OCI-LY7 (cell line): ENCODE measurements around the gene TMEM53.

Experiments
- EZH2phosphoT487 ChIP-seq: fragments of 200-600 bp; sonication (generic); IDR thresholded peaks from 2 replicates; pipeline ENCODE4 v1.6.1; 2018; ENCODE audit warnings: low read depth, borderline replicate concordance, mild to moderate bottlenecking, mixed run types, antibody characterized with exemption, low read length, moderate library complexity, mixed read lengths
- TF ChIP-seq, protein P1 (sequence below): fragments of 200-600 bp; sonication (generic); conservative IDR thresholded peaks from 2 replicates; pipeline ENCODE4 v1.5.1; 2014; ENCODE audit warnings: mild to moderate bottlenecking, antibody characterized with exemption, low read length, moderate library complexity, mixed read lengths

DNA sequence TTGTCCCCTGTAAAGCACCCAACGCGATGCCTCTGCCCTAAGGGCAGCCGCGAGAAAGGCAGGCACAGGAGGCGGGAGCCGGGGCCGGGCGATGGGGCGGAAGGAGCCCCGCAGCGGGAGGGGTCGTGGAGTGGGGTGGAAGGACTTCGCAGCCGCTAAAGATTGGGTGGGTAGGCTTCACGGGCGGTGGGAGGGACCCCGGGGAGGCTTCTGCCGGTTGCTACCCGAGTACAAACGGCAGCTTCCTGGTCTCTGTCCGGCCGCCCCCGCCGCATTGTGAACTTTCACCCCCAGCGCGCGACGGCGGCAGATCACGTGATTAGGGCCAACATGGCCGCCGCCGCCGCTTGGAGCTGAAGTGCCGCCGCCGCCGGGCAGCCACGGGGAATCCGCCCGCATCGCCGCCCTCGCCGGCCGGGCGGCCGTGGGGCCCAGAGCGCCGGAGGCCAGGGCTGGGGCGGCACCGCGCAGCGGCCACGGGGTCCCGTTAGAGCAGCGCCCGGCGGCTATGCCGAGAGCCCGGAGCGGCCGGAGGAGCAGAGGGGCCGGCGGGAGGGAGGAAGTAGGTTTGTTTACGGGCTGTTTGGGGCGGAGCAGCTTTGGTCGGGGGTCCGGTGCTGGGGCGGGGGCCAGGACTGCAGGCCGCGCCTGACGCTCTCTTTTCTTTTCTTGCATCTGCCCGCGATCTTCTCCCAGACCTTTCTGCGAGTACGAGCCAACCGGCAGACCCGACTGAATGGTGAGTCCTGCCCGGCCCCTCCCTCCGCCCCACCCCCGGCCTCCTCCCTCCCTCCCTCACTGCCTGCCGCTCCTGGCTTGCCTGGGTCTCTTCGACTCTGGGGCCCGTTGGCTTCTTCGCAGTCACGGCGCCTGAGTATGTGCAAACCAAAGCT lies 42.4 kb downstream of the TMEM53 start:
- TF ChIP-seq, protein P1, sequence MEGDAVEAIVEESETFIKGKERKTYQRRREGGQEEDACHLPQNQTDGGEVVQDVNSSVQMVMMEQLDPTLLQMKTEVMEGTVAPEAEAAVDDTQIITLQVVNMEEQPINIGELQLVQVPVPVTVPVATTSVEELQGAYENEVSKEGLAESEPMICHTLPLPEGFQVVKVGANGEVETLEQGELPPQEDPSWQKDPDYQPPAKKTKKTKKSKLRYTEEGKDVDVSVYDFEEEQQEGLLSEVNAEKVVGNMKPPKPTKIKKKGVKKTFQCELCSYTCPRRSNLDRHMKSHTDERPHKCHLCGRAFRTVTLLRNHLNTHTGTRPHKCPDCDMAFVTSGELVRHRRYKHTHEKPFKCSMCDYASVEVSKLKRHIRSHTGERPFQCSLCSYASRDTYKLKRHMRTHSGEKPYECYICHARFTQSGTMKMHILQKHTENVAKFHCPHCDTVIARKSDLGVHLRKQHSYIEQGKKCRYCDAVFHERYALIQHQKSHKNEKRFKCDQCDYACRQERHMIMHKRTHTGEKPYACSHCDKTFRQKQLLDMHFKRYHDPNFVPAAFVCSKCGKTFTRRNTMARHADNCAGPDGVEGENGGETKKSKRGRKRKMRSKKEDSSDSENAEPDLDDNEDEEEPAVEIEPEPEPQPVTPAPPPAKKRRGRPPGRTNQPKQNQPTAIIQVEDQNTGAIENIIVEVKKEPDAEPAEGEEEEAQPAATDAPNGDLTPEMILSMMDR = no peak
- no peak for TF ChIP-seq EZH2phosphoT487
